ENCODE data around the gene NCBP3.
A peak's percentile ranks its signal among the peaks of the same experiment; 100 is the strongest.

Gene NCBP3

GRCh38 chr17:3754458-3755334, 91.3 kb downstream of the NCBP3 start:
- Histone ChIP-seq H3F3A (ENCODE audit: insufficient read depth, low read length) (no peaks in the 10 kb centered on the region), H3K4me3 (ENCODE audit: low read length) (peak overlapping the region; percentile 28; the same call in 1 of the 2 replicates), H2AFZ (ENCODE audit: low read length) (peak overlapping the region; percentile 58; the same call in 1 of the 2 replicates), H3K9me3 (replicated peaks; ENCODE audit: insufficient read depth, low read length) (no peaks in the 10 kb centered on the region), H3K79me2 (ENCODE audit: low read length) (no peaks in the 10 kb centered on the region), H3K9ac (ENCODE audit: low read length) (no peak overlapping the region), H3K4me1 (ENCODE audit: low read length) (peaks cover 4% of the 10 kb centered on the region; the same call in 1 of the 2 replicates), H4K20me1 (ENCODE audit: insufficient read depth, low read length) (no peaks in the 10 kb centered on the region), H3K9me2 (replicated peaks; ENCODE audit: insufficient read depth, low read length) (no peaks in the 10 kb centered on the region), H3K36me3 (replicated peaks; ENCODE audit: insufficient read depth, low read length) (no peaks in the 10 kb centered on the region), H3K27me3 (replicated peaks; ENCODE audit: insufficient read depth, low read length) (no peaks in the 10 kb centered on the region), H3K4me2 (ENCODE audit: low read depth, low read length) (no peak overlapping the region; the same call in 1 of the 2 replicates), H3K27ac (ENCODE audit: low read length) (no peak overlapping the region)
- peak; percentile 30 for DNase-seq
- TF ChIP-seq EZH2phosphoT487 (IDR thresholded peaks at IDR 0.05; ENCODE audit: low read length) (no peak), CTCF (IDR thresholded peaks at IDR 0.05; ENCODE audit: low read length) (no peak), EZH2 (optimal IDR thresholded peaks at IDR 0.05; ENCODE audit: low read depth, low read length) (no peak)

- TF ChIP-seq EZH2 (optimal IDR thresholded peaks at IDR 0.05; ENCODE audit: low read depth, low read length) (no peak), CTCF (IDR thresholded peaks at IDR 0.05; ENCODE audit: low read length) (no peak), EZH2phosphoT487 (IDR thresholded peaks at IDR 0.05; ENCODE audit: low read length) (no peak)
- Histone ChIP-seq H3F3A (ENCODE audit: insufficient read depth, low read length) (no peaks in the 10 kb centered on the region), H3K4me3 (ENCODE audit: low read length) (no peak overlapping the region), H3K4me2 (ENCODE audit: low read depth, low read length) (no peak overlapping the region), H3K9me3 (replicated peaks; ENCODE audit: insufficient read depth, low read length) (no peaks in the 10 kb centered on the region), H2AFZ (ENCODE audit: low read length) (no peak overlapping the region), H3K9ac (ENCODE audit: low read length) (no peak overlapping the region), H4K20me1 (ENCODE audit: insufficient read depth, low read length) (no peaks in the 10 kb centered on the region), H3K4me1 (ENCODE audit: low read length) (peaks cover 4% of the 10 kb centered on the region; the same call in 1 of the 2 replicates), H3K36me3 (replicated peaks; ENCODE audit: insufficient read depth, low read length) (no peaks in the 10 kb centered on the region), H3K27ac (ENCODE audit: low read length) (no peak overlapping the region), H3K9me2 (replicated peaks; ENCODE audit: insufficient read depth, low read length) (no peaks in the 10 kb centered on the region), H3K27me3 (replicated peaks; ENCODE audit: insufficient read depth, low read length) (no peaks in the 10 kb centered on the region), H3K79me2 (ENCODE audit: low read length) (no peaks in the 10 kb centered on the region)
- no peak for DNase-seq
These were observed 92.0 kb downstream of the NCBP3 start for GRCh38 chr17:3754066-3754457.

- no peaks in the 10 kb centered on the region for H3K36me3 ChIP-seq (replicated peaks; ENCODE audit: insufficient read depth, low read length)
- H3F3A ChIP-seq (ENCODE audit: insufficient read depth, low read length): no peaks in the 10 kb centered on the region
- TF ChIP-seq EZH2 (optimal IDR thresholded peaks at IDR 0.05; ENCODE audit: low read depth, low read length): no peak
- no peaks in the 10 kb centered on the region for H4K20me1 ChIP-seq (ENCODE audit: insufficient read depth, low read length)
- no peaks in the 10 kb centered on the region for H3K27me3 ChIP-seq (replicated peaks; ENCODE audit: insufficient read depth, low read length)
- H3K9me3 ChIP-seq (replicated peaks; ENCODE audit: insufficient read depth, low read length): no peaks in the 10 kb centered on the region
- no peaks in the 10 kb centered on the region for H3K9me2 ChIP-seq (replicated peaks; ENCODE audit: insufficient read depth, low read length)
- H3K9ac ChIP-seq (ENCODE audit: low read length): no peak overlapping the region
- no peak overlapping the region for H3K27ac ChIP-seq (ENCODE audit: low read length)
- H2AFZ ChIP-seq (ENCODE audit: low read length): no peak overlapping the region
- H3K4me1 ChIP-seq (ENCODE audit: low read length): peaks cover 4% of the 10 kb centered on the region; the same call in 1 of the 2 replicates
- H3K4me3 ChIP-seq (ENCODE audit: low read length): no peak overlapping the region
- no peaks in the 10 kb centered on the region for H3K79me2 ChIP-seq (ENCODE audit: low read length)
- DNase-seq: no peak
- H3K4me2 ChIP-seq (ENCODE audit: low read depth, low read length): no peak overlapping the region
These were observed 92.4 kb downstream of the NCBP3 start for GRCh38 chr17:3753624-3754023.

Data from MM.1S (cell line).